Neural cell (in vitro differentiated cells): ENCODE results near the gene TARS3. TPM values are rescaled to one million over a fixed set of nuclear protein-coding genes. Genes with fewer than 3 reads are reported as not detected.
"Not testable (repeated sequence)": the region's sequence is repeated elsewhere in the genome, so short reads cannot be mapped to it uniquely, and the experiment has no call there.

Experiments used
- H2AFZ ChIP-seq: fragments of 200-600, 300-800 bp; sonication (generic), shearing (Covaris generic); 2 replicates; pipeline ENCODE4 v1.6.0; 2014; ENCODE audit warnings: low read depth, mild to moderate bottlenecking, antibody characterized with exemption, low read length, moderate library complexity
- H3F3A ChIP-seq: fragments of 200-600 bp; shearing (Covaris generic); 2 replicates; pipeline ENCODE4 v1.6.1; 2016; ENCODE audit warnings: mild to moderate bottlenecking, moderate library complexity, mixed read lengths, antibody characterized with exemption, low read length; ENCODE audit not compliant: insufficient read depth, poor library complexity, severe bottlenecking
- H3K27ac ChIP-seq: fragments of 200-600, 300-800 bp; sonication (generic), shearing (Covaris generic); 2 replicates; pipeline ENCODE4 v1.5.1; 2014; ENCODE audit warnings: mild to moderate bottlenecking, low read length, moderate library complexity
- H3K27me3 ChIP-seq: fragments of 300-800, 200-600 bp; sonication (generic), shearing (Covaris generic); 2 replicates; pipeline ENCODE4 v1.6.0; 2014; ENCODE audit warnings: mild to moderate bottlenecking, low read depth, low read length, moderate library complexity; ENCODE audit not compliant: insufficient read depth
- H3K36me3 ChIP-seq: fragments of 300-800, 200-600 bp; sonication (generic), shearing (Covaris generic); 2 replicates; pipeline ENCODE4 v1.5.1; 2014; ENCODE audit warnings: mild to moderate bottlenecking, antibody characterized with exemption, low read length, moderate library complexity; ENCODE audit not compliant: insufficient read depth
- H3K4me2 ChIP-seq: fragments of 300-800, 200-600 bp; sonication (generic), shearing (Covaris generic); 2 replicates; pipeline ENCODE4 v1.6.0; 2014; ENCODE audit warnings: mild to moderate bottlenecking, low read length
- H3K4me3 ChIP-seq: fragments of 300-800, 200-600 bp; sonication (generic), shearing (Covaris generic); 2 replicates; pipeline ENCODE4 v1.5.1; 2014; ENCODE audit warnings: mild to moderate bottlenecking, low read length, moderate library complexity
- H3K79me2 ChIP-seq: fragments of 200-600 bp; shearing (Covaris generic); replicated peaks from 2 replicates; pipeline ENCODE4 v1.6.0; 2014; ENCODE audit warnings: mild to moderate bottlenecking, low read length, moderate library complexity; ENCODE audit not compliant: insufficient read depth
- H3K9ac ChIP-seq: fragments of 300-800, 200-600 bp; sonication (generic), shearing (Covaris generic); 2 replicates; pipeline ENCODE4 v1.6.1; 2016; ENCODE audit warnings: mild to moderate bottlenecking, low read length, mixed read lengths
- H3K9me2 ChIP-seq: fragments of 200-600 bp; shearing (Covaris generic); 2 replicates; pipeline ENCODE4 v1.6.1; 2016; ENCODE audit warnings: mild to moderate bottlenecking, low read length, mixed read lengths; ENCODE audit not compliant: insufficient read depth
- H3K9me3 ChIP-seq: fragments of 200-600, 300-800 bp; sonication (generic), shearing (Covaris generic); 2 replicates; pipeline ENCODE4 v1.6.1; 2016; ENCODE audit warnings: mild to moderate bottlenecking, mixed run types, low read length, moderate library complexity, mixed read lengths
- H4K20me1 ChIP-seq: fragments of 200-600 bp; shearing (Covaris generic); 2 replicates; pipeline ENCODE4 v1.6.1; 2016; ENCODE audit warnings: mild to moderate bottlenecking, mixed run types; ENCODE audit not compliant: insufficient read depth
- CTCF ChIP-seq: fragments of 450-650 bp; IDR thresholded peaks from 2 replicates; pipeline ENCODE4 v1.5.1; 2014; ENCODE audit warnings: antibody characterized with exemption, mild to moderate bottlenecking, moderate library complexity; ENCODE audit not compliant: poor library complexity, severe bottlenecking
- EP300 ChIP-seq: fragments of 450-650 bp; conservative IDR thresholded peaks from 2 replicates; pipeline ENCODE4 v1.6.1; 2014; ENCODE audit warnings: antibody characterized with exemption, mild to moderate bottlenecking, moderate library complexity; ENCODE audit not compliant: poor library complexity, severe bottlenecking
- EZH2 ChIP-seq: fragments of 200-600, 300-800 bp; shearing (Covaris generic), sonication (generic); IDR thresholded peaks from 2 replicates; pipeline ENCODE4 v1.6.1; 2014; ENCODE audit warnings: antibody characterized with exemption, low read length, borderline replicate concordance, mild to moderate bottlenecking; ENCODE audit not compliant: insufficient read depth, poor library complexity, severe bottlenecking
- MXI1 ChIP-seq: fragments of 450-650 bp; conservative IDR thresholded peaks from 2 replicates; pipeline ENCODE4 v1.6.1; 2014; ENCODE audit warnings: antibody characterized with exemption, mild to moderate bottlenecking; ENCODE audit not compliant: poor library complexity, severe bottlenecking
- RAD21 ChIP-seq: fragments of 450-650 bp; conservative IDR thresholded peaks from 2 replicates; pipeline ENCODE4 v1.6.1; 2014; ENCODE audit warnings: antibody characterized with exemption, mild to moderate bottlenecking, moderate library complexity
- REST ChIP-seq: IDR thresholded peaks from 2 replicates; pipeline ENCODE4 v1.6.1; 2012; ENCODE audit warnings: borderline replicate concordance
- SMC3 ChIP-seq: fragments of 450-650 bp; conservative IDR thresholded peaks from 2 replicates; pipeline ENCODE4 v1.6.1; 2014; ENCODE audit warnings: antibody characterized with exemption, mild to moderate bottlenecking, moderate library complexity; ENCODE audit not compliant: poor library complexity
- TAF1 ChIP-seq: IDR thresholded peaks from 2 replicates; pipeline ENCODE4 v1.6.1; 2012; ENCODE audit warnings: low read depth
- polyA plus RNA-seq: library from polyadenylated mRNA; depleted of rRNA; stranded (reverse); fragments of >200 nt; gene quantifications from 2 replicates; pipeline ENCODE4 v1.2.3, GENCODE V29; 2014

The TARS3 gene
- polyA plus RNA-seq, 1 donor from 2014 or later: 27.1 TPM

GRCh38 chr15:101772921-101773320, 48.6 kb upstream of the TARS3 start:
- no peak for TF ChIP-seq EP300
- Histone ChIP-seq H3K79me2 (no peaks in the 10 kb centered on the region), H2AFZ (no peak overlapping the region)

GRCh38 chr15:101767083-101767640, 42.9 kb upstream of the TARS3 start:
- not testable (repeated sequence) for H3K9me3 ChIP-seq, H3K9me2 ChIP-seq, H3K4me2 ChIP-seq, H3K27me3 ChIP-seq, H3K9ac ChIP-seq, H3K27ac ChIP-seq, H3K79me2 ChIP-seq, H2AFZ ChIP-seq, H4K20me1 ChIP-seq, H3K4me3 ChIP-seq, H3F3A ChIP-seq, H3K36me3 ChIP-seq
- TF ChIP-seq CTCF: peak; percentile 29

More at GRCh38 chr15:101772921-101773320, 48.6 kb upstream of the TARS3 start:
- Histone ChIP-seq H3K4me3 (no peak overlapping the region), H3K9me3 (no peaks in the 10 kb centered on the region), H3K4me2 (no peak overlapping the region), H3K9me2 (no peaks in the 10 kb centered on the region), H3K27ac (no peak overlapping the region), H3F3A (no peaks in the 10 kb centered on the region), H3K27me3 (no peaks in the 10 kb centered on the region), H4K20me1 (no peaks in the 10 kb centered on the region), H3K9ac (no peak overlapping the region), H3K36me3 (no peaks in the 10 kb centered on the region)

- Histone ChIP-seq H3K9me2 (no peaks in the 10 kb centered on the region), H3K27me3 (no peaks in the 10 kb centered on the region), H3K27ac (no peak overlapping the region), H3K4me2 (no peak overlapping the region), H3K9me3 (no peaks in the 10 kb centered on the region), H3F3A (no peaks in the 10 kb centered on the region), H3K4me3 (no peak overlapping the region), H3K79me2 (no peaks in the 10 kb centered on the region), H2AFZ (no peak overlapping the region), H3K36me3 (no peaks in the 10 kb centered on the region), H3K9ac (no peak overlapping the region), H4K20me1 (no peaks in the 10 kb centered on the region)
- TF ChIP-seq TAF1 (no peak), RAD21 (no peak), CTCF (no peak), SMC3 (no peak), REST (no peak), EZH2 (no peak), MXI1 (no peak)
Measured at GRCh38 chr15:101765772-101766456, 41.6 kb upstream of the TARS3 start.

GRCh38 chr15:101765340-101765671, 41.0 kb upstream of the TARS3 start:
- not testable (repeated sequence) for H2AFZ ChIP-seq, H3K36me3 ChIP-seq, H3K27ac ChIP-seq, H3K79me2 ChIP-seq, H3K4me2 ChIP-seq, H3K27me3 ChIP-seq, H3K9me3 ChIP-seq, H4K20me1 ChIP-seq, H3K4me3 ChIP-seq, H3K9ac ChIP-seq, H3K9me2 ChIP-seq, H3F3A ChIP-seq
